K562 (cell line): ENCODE measurements around the gene C16orf90. TPM values are rescaled to one million over a fixed set of nuclear protein-coding genes. Genes with fewer than 3 reads are reported as not detected.
A peak's percentile ranks its signal among the peaks of the same experiment; 100 is the strongest.

Experiments
- ATAC-seq: fragments of 200-7000 bp; cut with Tn5 transposase; 3 replicates; pipeline ENCODE4 v1.9.1; 2020; ENCODE audit warnings: moderate library complexity
- BruUV-seq: library from RNA; stranded (reverse); fragments of 400-500 nt; replicated peaks from 2 replicates; lab custom pipeline; 2021; lab: Mats Ljungman, UMichigan
- CTCF ChIA-PET: fragments of 300-600 bp; formaldehyde crosslinking; extraction: SDS; loops from one replicate; lab custom pipeline; 2021; ENCODE audit warnings: low intra/inter-chr PET ratio; lab: Yijun Ruan, JAX
- POLR2A ChIA-PET: fragments of 300-600, 350-650 bp; sonication (Branson Sonifier 250); formaldehyde crosslinking; extraction: SDS; loops from one replicate; lab custom pipeline; 2021; ENCODE audit warnings: antibody characterized with exemption, inconsistent platforms; lab: Yijun Ruan, JAX
- DNase-seq, 4 experiments: peaks; one replicate each; pipeline versions ENCODE4 v3.0.0 to v3.0.0-alpha.2; 2011 to 2018; ENCODE audit warnings: low spot score in 3 of 4, mixed read lengths in 3 of 4; ENCODE audit errors: extremely low read depth in 1 of 4
- FAIRE-seq: peaks from 2 replicates; lab custom pipeline; 2011; peaks lifted over from hg19 to GRCh38; lab: Jason Lieb, UNC
- H2AFZ ChIP-seq: 2 replicates; pipeline ENCODE4 v1.6.0; 2011; ENCODE audit warnings: low read depth, low read length, control low read depth, inconsistent platforms
- H3K27ac ChIP-seq: fragments of 200-600 bp; 3 replicates; pipeline ENCODE4 v1.8.0; 2011; ENCODE audit warnings: low read depth, mild to moderate bottlenecking, control low read depth, inconsistent platforms, low read length, moderate library complexity, mixed read lengths; ENCODE audit errors: extremely low read depth
- H3K27me3 ChIP-seq, 2 experiments: fragments of 300-600 bp in 1 of 2; 2 replicates in 1 of 2; 3 replicates in 1 of 2; pipeline versions ENCODE4 v1.6.0 to v1.8.0; 2011; ENCODE audit warnings: inconsistent platforms in 2 of 2, low read length in 2 of 2, mild to moderate bottlenecking in 1 of 2, mixed read lengths in 1 of 2, moderate library complexity in 1 of 2; ENCODE audit not compliant: control insufficient read depth in 2 of 2, insufficient read depth in 2 of 2
- H3K36me3 ChIP-seq: fragments of 300-600 bp; 3 replicates; pipeline ENCODE4 v1.8.0; 2011; ENCODE audit warnings: mild to moderate bottlenecking, low read length, inconsistent platforms; ENCODE audit not compliant: control insufficient read depth, insufficient read depth
- H3K4me1 ChIP-seq, 2 experiments: fragments of 200-600 bp in 1 of 2; replicated peaks in 1 of 2; 2 replicates in 1 of 2; 3 replicates in 1 of 2; pipeline versions ENCODE4 v1.5.1 to v1.8.0; 2011; ENCODE audit warnings: inconsistent platforms in 2 of 2, low read length in 2 of 2, mild to moderate bottlenecking in 1 of 2, mixed read lengths in 1 of 2, moderate library complexity in 1 of 2; ENCODE audit not compliant: control insufficient read depth in 2 of 2, insufficient read depth in 2 of 2
- H3K4me2 ChIP-seq: 2 replicates; pipeline ENCODE4 v1.6.1; 2011; ENCODE audit warnings: low read length, control low read depth, inconsistent platforms, mixed read lengths; ENCODE audit not compliant: insufficient read depth
- H3K4me3 ChIP-seq: fragments of 200-600 bp; sonication (generic), shearing (Covaris generic); 2 replicates; pipeline ENCODE4 v1.5.1; 2016; ENCODE audit warnings: control low read depth, inconsistent platforms
- H3K79me2 ChIP-seq: fragments of 200-600 bp; 3 replicates; pipeline ENCODE4 v1.8.0; 2011; ENCODE audit warnings: low read length, inconsistent platforms; ENCODE audit not compliant: control insufficient read depth, insufficient read depth
- H3K9ac ChIP-seq, 2 experiments: 2 replicates each; pipeline versions ENCODE4 v1.6.0 to v1.6.1; 2011; ENCODE audit warnings: low read depth in 2 of 2, low read length in 2 of 2, control low read depth in 1 of 2, inconsistent platforms in 1 of 2, mild to moderate bottlenecking in 1 of 2, mixed read lengths in 1 of 2; ENCODE audit not compliant: insufficient read depth in 1 of 2
- H3K9me1 ChIP-seq: one replicate; pipeline ENCODE4 v1.6.0; 2011; ENCODE audit warnings: inconsistent platforms, mild to moderate bottlenecking, low read length, moderate library complexity; ENCODE audit not compliant: control insufficient read depth, insufficient read depth
- H3K9me3 ChIP-seq: replicated peaks from 2 replicates; pipeline ENCODE4 v1.5.1; 2011; ENCODE audit warnings: low read depth, low read length, inconsistent platforms; ENCODE audit not compliant: control insufficient read depth, insufficient read depth
- H4K20me1 ChIP-seq: replicated peaks from 2 replicates; pipeline ENCODE4 v1.6.1; 2011; ENCODE audit warnings: low read length, inconsistent platforms, mixed read lengths; ENCODE audit not compliant: control insufficient read depth, insufficient read depth
- ARID2 ChIP-seq: fragments of 450-650 bp; IDR thresholded peaks from 2 replicates; pipeline ENCODE4 v1.6.1; 2017; ENCODE audit warnings: antibody characterized with exemption, mild to moderate bottlenecking
- BHLHE40 ChIP-seq: IDR thresholded peaks from 2 replicates; pipeline ENCODE4 v1.6.1; 2011; ENCODE audit warnings: low read length, improper control_type of control experiment
- CREB3L1 ChIP-seq: fragments of 450-650 bp; IDR thresholded peaks from 2 replicates; pipeline ENCODE4 v1.6.1; 2014; ENCODE audit warnings: low read depth, mild to moderate bottlenecking, moderate library complexity, borderline replicate concordance
- CTCFL ChIP-seq: IDR thresholded peaks from 2 replicates; pipeline ENCODE4 v1.6.1; 2011; ENCODE audit warnings: borderline replicate concordance, low read depth, mild to moderate bottlenecking, moderate library complexity, low read length; ENCODE audit not compliant: insufficient read depth, poor library complexity, severe bottlenecking
- ELF2 ChIP-seq: fragments of 250-450 bp; sonication (Bioruptor Pico); IDR thresholded peaks from 2 replicates; pipeline ENCODE4 v1.5.0; 2021; ENCODE audit warnings: mild to moderate bottlenecking
- KLF6 ChIP-seq: fragments of 250-450 bp; sonication (Bioruptor Pico); IDR thresholded peaks from 2 replicates; pipeline ENCODE4 v1.4.0; 2020; ENCODE audit warnings: mild to moderate bottlenecking, moderate library complexity, borderline replicate concordance
- MAFK ChIP-seq: IDR thresholded peaks from 2 replicates; pipeline ENCODE4 v1.6.1; 2011; ENCODE audit warnings: low read length, improper control_type of control experiment
- MBD2 ChIP-seq: sonication (generic); IDR thresholded peaks from 2 replicates; pipeline ENCODE4 v1.6.1; 2016; ENCODE audit warnings: low read depth, borderline replicate concordance
- NCOA2 ChIP-seq, 2 experiments: fragments of 450-650 bp; IDR thresholded peaks; 2 replicates each; pipeline ENCODE4 v1.6.1; 2018; ENCODE audit warnings: mild to moderate bottlenecking in 2 of 2, moderate library complexity in 1 of 2; ENCODE audit not compliant: partially characterized antibody in 2 of 2
- NR4A1 ChIP-seq, 2 experiments: fragments of 250-450 bp in 1 of 2; fragments of 450-650 bp in 1 of 2; sonication (Bioruptor Pico) in 1 of 2; IDR thresholded peaks; 2 replicates each; pipeline versions ENCODE4 v1.4.0 to v1.6.1; 2016 to 2020; ENCODE audit warnings: mild to moderate bottlenecking in 2 of 2, missing compliant biosample characterization in 1 of 2, missing genetic modification characterization in 1 of 2, moderate library complexity in 1 of 2
- RB1 ChIP-seq: fragments of 450-650 bp; IDR thresholded peaks from 2 replicates; pipeline ENCODE4 v1.6.1; 2017; ENCODE audit warnings: low read depth, mild to moderate bottlenecking
- TARDBP ChIP-seq: fragments of 450-650 bp; IDR thresholded peaks from 2 replicates; pipeline ENCODE4 v1.6.1; 2016
- TCF7L2 ChIP-seq: fragments of 150-350 bp; IDR thresholded peaks from 2 replicates; pipeline ENCODE4 v1.6.1; 2016; ENCODE audit warnings: low read depth, mild to moderate bottlenecking, low read length, moderate library complexity
- USF1 ChIP-seq: sonication (generic); formaldehyde crosslinking; IDR thresholded peaks from 2 replicates; pipeline ENCODE4 v1.9.0; 2022; ENCODE audit warnings: mild to moderate bottlenecking, missing genetic modification reagents
- ZFPM2 ChIP-seq: fragments of 250-450 bp; sonication (Bioruptor Pico); IDR thresholded peaks from 2 replicates; pipeline ENCODE4 v1.5.1; 2022; ENCODE audit warnings: mild to moderate bottlenecking
- ZNF583 ChIP-seq: fragments of 250-450 bp; sonication (Bioruptor Pico); IDR thresholded peaks from 2 replicates; pipeline ENCODE4 v1.4.0; 2020
- WGBS: fragments of 100-300 bp; shearing (Covaris generic); methylation state at CpG from one replicate; pipeline ENCODE4 v1.1.6; 2016; ENCODE audit warnings: low coverage, mixed read lengths; ENCODE audit not compliant: insufficient coverage; ENCODE audit errors: missing lambda C conversion rate; 5-methylcytosine and 5-hydroxymethylcytosine counted together
- in situ Hi-C: fragments of 300-500 bp; cut with MboI; formaldehyde crosslinking; loops from 4 replicates; pipeline ENCODE4 v1.15.0; 2018; ENCODE audit warnings: inconsistent platforms, mixed read lengths
- intact Hi-C: fragments of 100-400 bp; cut with micrococcal nuclease; formaldehyde crosslinking; loops from 2 replicates; pipeline ENCODE4 v1.14.2; 2022
- polyA plus RNA-seq, 8 experiments: library from polyadenylated mRNA; depleted of rRNA in 4 of 8; stranded (reverse) in 5 of 8; unstranded in 3 of 8; fragments of >200 nt; fragmentation: Nextera tagmentation in 2 of 8; fragmentation: Illumina TruSeq in 1 of 8; extraction: Ambion mirVana in 2 of 8; extraction: Trizol in 1 of 8; gene quantifications; 2 replicates each; pipeline versions ENCODE4 v1.2.1 to v1.2.3, GENCODE V29; 2011 to 2014; ENCODE audit warnings: inconsistent platforms in 1 of 8, missing spikeins in 1 of 8
- total RNA-seq, 7 experiments: library from RNA; depleted of rRNA in 6 of 7; stranded (reverse); fragments of >200 nt in 6 of 7; fragmentation: Illumina TruSeq in 2 of 7; extraction: Trizol in 2 of 7; gene quantifications; 2 replicates each; pipeline versions ENCODE4 v1.2.1 to v1.2.3, GENCODE V29; 2011 to 2021; ENCODE audit warnings: low replicate concordance in 1 of 7

C16orf90 gene
- total and polyA plus RNA-seq, 9 of the 15 experiments (the other 6 are each of a cell fraction or from before 2014, with no cell fraction given) = not detected

DNA sequence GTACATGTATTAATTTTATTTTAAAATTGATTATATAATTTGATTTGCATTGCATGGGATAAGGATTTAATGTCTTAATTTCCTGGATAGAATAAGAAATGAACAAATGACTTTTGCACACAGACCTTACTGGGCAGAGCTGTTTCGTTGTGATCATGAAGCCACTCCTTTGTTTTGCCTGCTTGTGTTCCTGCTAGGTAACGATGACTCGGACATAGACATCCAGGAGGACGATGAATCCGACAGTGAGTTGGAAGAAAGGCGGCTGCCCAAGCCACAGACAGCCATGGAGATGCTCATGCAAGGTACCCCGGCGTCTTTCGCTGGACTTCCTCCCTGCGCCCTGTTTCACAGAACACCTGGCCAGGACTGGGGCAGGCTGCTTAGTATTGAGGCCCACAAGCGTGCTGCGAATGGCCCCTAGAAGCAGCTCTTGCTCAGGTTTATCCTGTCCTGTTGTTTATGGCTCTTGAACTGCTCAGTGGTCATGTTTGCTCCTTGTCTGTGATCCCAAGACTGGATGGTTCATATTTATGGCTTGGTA lies 35.2 kb upstream of the C16orf90 start:
- POLR2A ChIA-PET = interaction anchor here (0.5 kb wide), 1 partner anchor 247 kb away, joined by 3 read pairs; the partner anchor contains the start of gene ZNF263
- no peaks in the 10 kb centered on the region for H4K20me1 ChIP-seq
- H3K27me3 ChIP-seq = no peaks in the 10 kb centered on the region
- peaks cover 3% of the 10 kb centered on the region for H3K9me1 ChIP-seq
- no TSS peak for BruUV-seq
- CTCF ChIA-PET = no interaction called here
- no peak overlapping the region for H3K4me2 ChIP-seq
- in situ Hi-C loops (no loop called here), intact Hi-C loops (no loop called here)
- H3K4me1 ChIP-seq = no peaks in the 10 kb centered on the region
- DNase-seq (no peak), ATAC-seq (no peak), FAIRE-seq (peak; percentile 56)
- no peak overlapping the region for H3K27ac ChIP-seq
- TF ChIP-seq CREB3L1 = no peak
- no peak for TF ChIP-seq ARID2
- no peak for TF ChIP-seq USF1 (CRISPR knock-in tag)
- no peak for TF ChIP-seq ELF2 (CRISPR knock-in tag)
- no peak for TF ChIP-seq NR4A1 (CRISPR knock-in tag; IDR thresholded peaks at IDR 0.05)
- no peak for TF ChIP-seq NR4A1 (tag; IDR thresholded peaks at IDR 0.05)
- TF ChIP-seq MBD2 = no peak
- TF ChIP-seq ZNF583 (CRISPR knock-in tag) = no peak
- TF ChIP-seq CTCFL = no peak
- TF ChIP-seq TCF7L2 = no peak
- no peak for TF ChIP-seq NCOA2 (IDR thresholded peaks at IDR 0.05; ENCODE audit: partially characterized antibody in 2 of 2)
- TF ChIP-seq BHLHE40 = no peak
- no peak for TF ChIP-seq KLF6 (CRISPR knock-in tag)
- no peak for TF ChIP-seq MAFK
- TF ChIP-seq RB1 = no peak
- TF ChIP-seq ZFPM2 (CRISPR knock-in tag) = no peak
- no peak for TF ChIP-seq TARDBP
- WGBS = 71% methylated on average over 10 of the region's 12 CpGs
- peak overlapping the region in 1 of 2 experiments; percentile 19; a peak in 1 of 4 replicates for H3K9ac ChIP-seq
- H3K79me2 ChIP-seq = no peaks in the 10 kb centered on the region
- no peak overlapping the region for H3K4me3 ChIP-seq
- no peaks in the 10 kb centered on the region for H3K9me3 ChIP-seq
- H3K36me3 ChIP-seq = no peaks in the 10 kb centered on the region
- no peak overlapping the region for H2AFZ ChIP-seq
